Kidney epithelial cell (primary cell): ENCODE measurements around the gene TMEM219. TPM values are rescaled to one million over a fixed set of nuclear protein-coding genes. Genes with fewer than 3 reads are reported as not detected.
"Not testable (repeated sequence)": the region's sequence is repeated elsewhere in the genome, so short reads cannot be mapped to it uniquely, and the experiment has no call there.

ENCODE experiments used
- DNase-seq: peaks from one replicate; pipeline ENCODE4 v3.0.0-alpha.2; 2010; ENCODE audit warnings: low read depth
- H3K27me3 ChIP-seq: 2 replicates; pipeline ENCODE4 v1.6.0; 2011; ENCODE audit warnings: low read length; ENCODE audit not compliant: control insufficient read depth, insufficient read depth
- H3K36me3 ChIP-seq: 2 replicates; pipeline ENCODE4 v1.5.1; 2011; ENCODE audit warnings: low read length; ENCODE audit not compliant: control insufficient read depth, insufficient read depth
- H3K4me3 ChIP-seq: 2 replicates; pipeline ENCODE4 v1.5.1; 2011; ENCODE audit warnings: low read depth, mild to moderate bottlenecking, control low read depth, low read length
- total RNA-seq: library from RNA; depleted of rRNA; stranded (reverse); fragments of >200 nt; gene quantifications from 2 replicates; pipeline ENCODE4 v1.2.3, GENCODE V29; 2015
- TF ChIP-seq, protein P1 (sequence below): IDR thresholded peaks from 2 replicates; pipeline ENCODE4 v1.5.1; 2011; ENCODE audit warnings: mild to moderate bottlenecking, moderate library complexity, low read length, control low read depth, inconsistent platforms; ENCODE audit not compliant: insufficient read depth, poor library complexity, severe bottlenecking

The TMEM219 gene
- total RNA-seq, 1 donor from 2014 or later = 175 TPM

DNA sequence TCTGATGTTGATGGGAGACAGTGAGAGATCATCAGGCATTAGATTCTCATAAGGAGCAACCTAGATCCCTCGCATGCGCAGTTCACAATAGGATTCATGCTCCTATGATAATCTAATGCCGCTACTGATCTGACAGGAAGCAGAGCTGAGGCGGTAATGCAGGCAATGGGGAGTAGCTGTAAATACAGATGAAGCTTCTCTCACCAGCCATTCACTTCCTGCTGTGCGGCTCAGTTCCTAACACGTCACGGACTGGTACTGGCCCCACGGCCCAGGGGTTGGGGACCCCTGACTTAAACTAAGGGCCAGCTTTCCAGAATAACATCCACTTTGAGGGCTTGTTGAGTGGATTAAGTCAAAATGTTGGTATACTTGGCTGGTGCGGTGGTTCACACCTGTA is 2.6 kb upstream of the TMEM219 start:
- H3K36me3 ChIP-seq = no peaks in the 10 kb centered on the region
- TF ChIP-seq, protein P1, sequence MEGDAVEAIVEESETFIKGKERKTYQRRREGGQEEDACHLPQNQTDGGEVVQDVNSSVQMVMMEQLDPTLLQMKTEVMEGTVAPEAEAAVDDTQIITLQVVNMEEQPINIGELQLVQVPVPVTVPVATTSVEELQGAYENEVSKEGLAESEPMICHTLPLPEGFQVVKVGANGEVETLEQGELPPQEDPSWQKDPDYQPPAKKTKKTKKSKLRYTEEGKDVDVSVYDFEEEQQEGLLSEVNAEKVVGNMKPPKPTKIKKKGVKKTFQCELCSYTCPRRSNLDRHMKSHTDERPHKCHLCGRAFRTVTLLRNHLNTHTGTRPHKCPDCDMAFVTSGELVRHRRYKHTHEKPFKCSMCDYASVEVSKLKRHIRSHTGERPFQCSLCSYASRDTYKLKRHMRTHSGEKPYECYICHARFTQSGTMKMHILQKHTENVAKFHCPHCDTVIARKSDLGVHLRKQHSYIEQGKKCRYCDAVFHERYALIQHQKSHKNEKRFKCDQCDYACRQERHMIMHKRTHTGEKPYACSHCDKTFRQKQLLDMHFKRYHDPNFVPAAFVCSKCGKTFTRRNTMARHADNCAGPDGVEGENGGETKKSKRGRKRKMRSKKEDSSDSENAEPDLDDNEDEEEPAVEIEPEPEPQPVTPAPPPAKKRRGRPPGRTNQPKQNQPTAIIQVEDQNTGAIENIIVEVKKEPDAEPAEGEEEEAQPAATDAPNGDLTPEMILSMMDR = no peak
- no peaks in the 10 kb centered on the region for H3K27me3 ChIP-seq
- DNase-seq = no peak
- H3K4me3 ChIP-seq = no peak overlapping the region

GRCh38 chr16:29959821-29960220 is 2.1 kb upstream of the TMEM219 start:
- H3K36me3 ChIP-seq, H3K27me3 ChIP-seq, H3K4me3 ChIP-seq, DNase-seq: not testable (repeated sequence)

DNA sequence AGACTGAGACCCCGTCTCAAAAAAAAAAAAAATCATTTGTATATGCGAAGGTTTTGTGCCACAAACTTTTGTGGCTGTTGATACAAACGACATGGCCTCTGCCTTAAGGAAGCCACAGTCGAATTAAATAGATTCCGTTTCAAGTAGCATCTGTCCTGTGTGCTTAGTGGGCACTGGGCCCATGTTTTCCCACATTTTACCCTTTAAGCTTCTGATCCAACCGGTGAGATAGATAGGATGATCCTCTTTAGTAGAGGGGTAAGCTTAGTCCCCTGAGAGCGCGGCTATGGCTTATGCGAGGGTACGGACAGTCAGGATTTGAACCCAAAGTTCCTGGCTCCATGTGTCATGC is 776 bp upstream of the TMEM219 start:
- Histone ChIP-seq H3K27me3 (no peaks in the 10 kb centered on the region), H3K36me3 (no peaks in the 10 kb centered on the region), H3K4me3 (peak overlapping the region; percentile 77)
- DNase-seq = no peak
- TF ChIP-seq, protein P1 = no peak

- no peak for DNase-seq
- TF ChIP-seq, protein P1 = no peak
Measured at GRCh38 chr16:29962344-29962994, 590 bp downstream of the TMEM219 start.

DNA sequence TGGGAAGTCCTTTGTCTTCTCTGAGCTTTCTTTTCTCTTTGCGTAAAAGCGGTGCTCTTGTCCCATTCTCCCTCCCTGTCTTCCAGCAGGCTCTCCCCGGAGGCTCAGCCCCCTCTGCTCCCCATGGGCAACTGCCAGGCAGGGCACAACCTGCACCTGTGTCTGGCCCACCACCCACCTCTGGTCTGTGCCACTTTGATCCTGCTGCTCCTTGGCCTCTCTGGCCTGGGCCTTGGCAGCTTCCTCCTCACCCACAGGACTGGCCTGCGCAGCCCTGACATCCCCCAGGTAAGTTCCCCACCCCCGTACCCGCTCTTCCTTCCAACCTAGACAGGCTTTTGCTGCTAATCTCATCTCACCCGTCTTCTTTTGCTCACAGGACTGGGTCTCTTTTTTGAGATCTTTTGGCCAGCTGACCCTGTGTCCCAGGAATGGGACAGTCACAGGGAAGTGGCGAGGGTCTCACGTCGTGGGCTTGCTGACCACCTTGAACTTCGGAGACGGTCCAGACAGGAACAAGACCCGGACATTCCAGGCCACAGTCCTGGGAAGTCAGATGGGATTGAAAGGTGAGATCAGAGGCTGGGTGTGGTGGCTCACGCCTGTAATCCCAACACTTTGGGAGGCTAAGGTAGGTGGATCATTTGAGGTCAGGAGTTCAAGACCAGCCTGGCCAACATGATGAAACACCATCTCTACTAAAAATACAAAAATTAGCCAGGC is 1.3 kb downstream of the TMEM219 start:
- Histone ChIP-seq H3K27me3 (no peaks in the 10 kb centered on the region), H3K4me3 (no peak overlapping the region), H3K36me3 (no peaks in the 10 kb centered on the region)
- TF ChIP-seq, protein P1 = no peak
- DNase-seq = no peak

More at GRCh38 chr16:29962344-29962994, 590 bp downstream of the TMEM219 start:
- Histone ChIP-seq H3K4me3 (peak overlapping the region; percentile 77), H3K36me3 (no peaks in the 10 kb centered on the region), H3K27me3 (no peaks in the 10 kb centered on the region)

GRCh38 chr16:29968205-29968604 is 6.3 kb downstream of the TMEM219 start:
- Histone ChIP-seq H3K36me3 (no peaks in the 10 kb centered on the region), H3K27me3 (no peaks in the 10 kb centered on the region), H3K4me3 (no peak overlapping the region)
- TF ChIP-seq, protein P1 = no peak
- DNase-seq = no peak
